ENCODE results near the gene ERC1.

DNA sequence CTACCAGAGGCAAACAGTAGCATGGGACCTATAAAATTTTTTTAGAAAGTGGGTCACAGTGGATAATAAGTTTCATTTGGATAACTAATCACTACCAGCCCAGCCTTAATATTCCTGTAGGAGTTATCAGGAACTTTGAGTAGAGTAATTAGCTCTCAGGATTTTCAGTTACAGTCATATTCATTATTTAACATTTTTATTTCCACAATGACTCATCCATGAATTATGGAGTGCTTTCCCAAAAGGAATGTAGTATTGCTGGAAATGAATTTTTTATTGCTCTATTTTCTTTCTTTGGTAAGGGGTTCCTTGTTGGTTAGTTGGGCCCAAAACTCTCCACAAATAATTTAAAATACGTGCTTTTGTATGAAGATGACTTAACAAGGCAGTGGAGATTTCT, 53.7 kb downstream of the ERC1 start:
- TF ChIP-seq, protein P1, sequence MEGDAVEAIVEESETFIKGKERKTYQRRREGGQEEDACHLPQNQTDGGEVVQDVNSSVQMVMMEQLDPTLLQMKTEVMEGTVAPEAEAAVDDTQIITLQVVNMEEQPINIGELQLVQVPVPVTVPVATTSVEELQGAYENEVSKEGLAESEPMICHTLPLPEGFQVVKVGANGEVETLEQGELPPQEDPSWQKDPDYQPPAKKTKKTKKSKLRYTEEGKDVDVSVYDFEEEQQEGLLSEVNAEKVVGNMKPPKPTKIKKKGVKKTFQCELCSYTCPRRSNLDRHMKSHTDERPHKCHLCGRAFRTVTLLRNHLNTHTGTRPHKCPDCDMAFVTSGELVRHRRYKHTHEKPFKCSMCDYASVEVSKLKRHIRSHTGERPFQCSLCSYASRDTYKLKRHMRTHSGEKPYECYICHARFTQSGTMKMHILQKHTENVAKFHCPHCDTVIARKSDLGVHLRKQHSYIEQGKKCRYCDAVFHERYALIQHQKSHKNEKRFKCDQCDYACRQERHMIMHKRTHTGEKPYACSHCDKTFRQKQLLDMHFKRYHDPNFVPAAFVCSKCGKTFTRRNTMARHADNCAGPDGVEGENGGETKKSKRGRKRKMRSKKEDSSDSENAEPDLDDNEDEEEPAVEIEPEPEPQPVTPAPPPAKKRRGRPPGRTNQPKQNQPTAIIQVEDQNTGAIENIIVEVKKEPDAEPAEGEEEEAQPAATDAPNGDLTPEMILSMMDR (IDR thresholded peaks at IDR 0.05), result no peak
- no peak for TF ChIP-seq EP300 (IDR thresholded peaks at IDR 0.05)

All from esophagus muscularis mucosa (tissue), 3 donors.